ENCODE data around the gene PRRC2A.

The PRRC2A gene

DNA sequence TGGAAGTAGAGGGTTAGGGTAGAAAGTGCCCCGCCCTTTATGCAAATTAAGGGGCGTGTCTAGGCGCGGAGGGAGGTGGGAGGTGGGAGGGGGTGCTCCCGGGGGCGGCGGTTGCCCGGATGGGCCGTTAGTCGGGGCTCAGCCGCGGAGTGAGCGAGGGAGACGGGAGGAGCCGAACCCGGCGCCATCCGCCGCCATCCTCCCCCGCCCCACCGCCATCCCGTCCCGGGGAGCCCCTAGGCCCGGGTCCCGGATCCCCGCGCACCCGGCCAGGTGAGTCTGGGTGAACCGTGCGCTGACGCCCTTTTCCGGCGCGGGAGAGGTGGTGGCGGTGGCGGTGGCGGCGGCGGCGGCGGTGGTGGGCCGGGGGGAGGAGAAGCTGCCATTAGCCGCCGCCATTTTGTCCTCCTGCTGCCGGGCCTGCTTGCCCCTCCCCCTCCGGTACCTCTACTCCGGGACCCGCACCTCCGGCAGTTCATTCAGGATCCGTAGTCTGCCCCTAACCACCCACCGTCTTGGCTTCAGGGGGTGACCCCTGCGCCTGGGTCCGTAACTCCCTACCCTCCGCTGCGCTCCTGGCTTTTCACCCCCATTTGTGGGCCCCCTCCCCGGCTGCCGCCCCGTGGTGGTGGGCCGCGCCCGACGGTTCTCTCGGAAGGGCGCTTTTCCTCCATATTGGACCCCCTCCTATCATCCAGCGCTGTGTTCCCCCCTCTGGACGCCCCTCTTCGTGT lies at the start of gene PRRC2A:
Gene PRRC2A (plus strand): TSS at position 130 of the 734 bp plus-strand sequence. CDS start 2,075 bp downstream, outside the sequence.
- DNase-seq (ENCODE audit: low spot score), result peak; percentile 83

DNA sequence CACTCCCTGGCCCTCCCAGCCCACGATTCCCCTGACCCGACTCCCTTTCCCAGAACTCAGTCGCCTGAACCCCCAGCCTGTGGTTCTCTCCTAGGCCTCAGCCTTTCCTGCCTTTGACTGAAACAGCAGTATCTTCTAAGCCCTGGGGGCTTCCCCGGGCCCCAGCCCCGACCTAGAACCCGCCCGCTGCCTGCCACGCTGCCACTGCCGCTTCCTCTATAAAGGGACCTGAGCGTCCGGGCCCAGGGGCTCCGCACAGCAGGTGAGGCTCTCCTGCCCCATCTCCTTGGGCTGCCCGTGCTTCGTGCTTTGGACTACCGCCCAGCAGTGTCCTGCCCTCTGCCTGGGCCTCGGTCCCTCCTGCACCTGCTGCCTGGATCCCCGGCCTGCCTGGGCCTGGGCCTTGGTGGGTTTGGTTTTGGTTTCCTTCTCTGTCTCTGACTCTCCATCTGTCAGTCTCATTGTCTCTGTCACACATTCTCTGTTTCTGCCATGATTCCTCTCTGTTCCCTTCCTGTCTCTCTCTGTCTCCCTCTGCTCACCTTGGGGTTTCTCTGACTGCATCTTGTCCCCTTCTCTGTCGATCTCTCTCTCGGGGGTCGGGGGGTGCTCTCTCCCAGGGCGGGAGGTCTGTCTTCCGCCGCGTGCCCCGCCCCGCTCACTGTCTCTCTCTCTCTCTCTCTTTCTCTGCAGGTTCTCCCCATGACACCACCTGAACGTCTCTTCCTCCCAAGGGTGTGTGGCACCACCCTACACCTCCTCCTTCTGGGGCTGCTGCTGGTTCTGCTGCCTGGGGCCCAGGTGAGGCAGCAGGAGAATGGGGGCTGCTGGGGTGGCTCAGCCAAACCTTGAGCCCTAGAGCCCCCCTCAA lies 48.2 kb upstream of the PRRC2A start, which contains the start of gene LTA:
Gene LTA (plus strand): TSS at position 249 of the 871 bp plus-strand sequence. CDS start 454 bp downstream, at position 703.
- DNase-seq (ENCODE audit: low spot score), result no peak

DNA sequence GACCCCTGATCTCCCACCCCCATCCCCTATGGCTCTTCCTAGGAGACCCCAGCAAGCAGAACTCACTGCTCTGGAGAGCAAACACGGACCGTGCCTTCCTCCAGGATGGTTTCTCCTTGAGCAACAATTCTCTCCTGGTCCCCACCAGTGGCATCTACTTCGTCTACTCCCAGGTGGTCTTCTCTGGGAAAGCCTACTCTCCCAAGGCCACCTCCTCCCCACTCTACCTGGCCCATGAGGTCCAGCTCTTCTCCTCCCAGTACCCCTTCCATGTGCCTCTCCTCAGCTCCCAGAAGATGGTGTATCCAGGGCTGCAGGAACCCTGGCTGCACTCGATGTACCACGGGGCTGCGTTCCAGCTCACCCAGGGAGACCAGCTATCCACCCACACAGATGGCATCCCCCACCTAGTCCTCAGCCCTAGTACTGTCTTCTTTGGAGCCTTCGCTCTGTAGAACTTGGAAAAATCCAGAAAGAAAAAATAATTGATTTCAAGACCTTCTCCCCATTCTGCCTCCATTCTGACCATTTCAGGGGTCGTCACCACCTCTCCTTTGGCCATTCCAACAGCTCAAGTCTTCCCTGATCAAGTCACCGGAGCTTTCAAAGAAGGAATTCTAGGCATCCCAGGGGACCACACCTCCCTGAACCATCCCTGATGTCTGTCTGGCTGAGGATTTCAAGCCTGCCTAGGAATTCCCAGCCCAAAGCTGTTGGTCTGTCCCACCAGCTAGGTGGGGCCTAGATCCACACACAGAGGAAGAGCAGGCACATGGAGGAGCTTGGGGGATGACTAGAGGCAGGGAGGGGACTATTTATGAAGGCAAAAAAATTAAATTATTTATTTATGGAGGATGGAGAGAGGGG lies 47.0 kb upstream of the PRRC2A start:
- DNase-seq (ENCODE audit: low spot score), result no peak

DNA sequence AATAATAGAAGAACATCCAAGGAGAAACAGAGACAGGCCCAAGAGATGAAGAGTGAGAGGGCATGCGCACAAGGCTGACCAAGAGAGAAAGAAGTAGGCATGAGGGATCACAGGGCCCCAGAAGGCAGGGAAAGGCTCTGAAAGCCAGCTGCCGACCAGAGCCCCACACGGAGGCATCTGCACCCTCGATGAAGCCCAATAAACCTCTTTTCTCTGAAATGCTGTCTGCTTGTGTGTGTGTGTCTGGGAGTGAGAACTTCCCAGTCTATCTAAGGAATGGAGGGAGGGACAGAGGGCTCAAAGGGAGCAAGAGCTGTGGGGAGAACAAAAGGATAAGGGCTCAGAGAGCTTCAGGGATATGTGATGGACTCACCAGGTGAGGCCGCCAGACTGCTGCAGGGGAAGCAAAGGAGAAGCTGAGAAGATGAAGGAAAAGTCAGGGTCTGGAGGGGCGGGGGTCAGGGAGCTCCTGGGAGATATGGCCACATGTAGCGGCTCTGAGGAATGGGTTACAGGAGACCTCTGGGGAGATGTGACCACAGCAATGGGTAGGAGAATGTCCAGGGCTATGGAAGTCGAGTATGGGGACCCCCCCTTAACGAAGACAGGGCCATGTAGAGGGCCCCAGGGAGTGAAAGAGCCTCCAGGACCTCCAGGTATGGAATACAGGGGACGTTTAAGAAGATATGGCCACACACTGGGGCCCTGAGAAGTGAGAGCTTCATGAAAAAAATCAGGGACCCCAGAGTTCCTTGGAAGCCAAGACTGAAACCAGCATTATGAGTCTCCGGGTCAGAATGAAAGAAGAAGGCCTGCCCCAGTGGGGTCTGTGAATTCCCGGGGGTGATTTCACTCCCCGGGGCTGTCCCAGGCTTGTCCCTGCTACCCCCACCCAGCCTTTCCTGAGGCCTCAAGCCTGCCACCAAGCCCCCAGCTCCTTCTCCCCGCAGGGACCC lies 46.1 kb upstream of the PRRC2A start:
- no peak for DNase-seq (ENCODE audit: low spot score)

DNA sequence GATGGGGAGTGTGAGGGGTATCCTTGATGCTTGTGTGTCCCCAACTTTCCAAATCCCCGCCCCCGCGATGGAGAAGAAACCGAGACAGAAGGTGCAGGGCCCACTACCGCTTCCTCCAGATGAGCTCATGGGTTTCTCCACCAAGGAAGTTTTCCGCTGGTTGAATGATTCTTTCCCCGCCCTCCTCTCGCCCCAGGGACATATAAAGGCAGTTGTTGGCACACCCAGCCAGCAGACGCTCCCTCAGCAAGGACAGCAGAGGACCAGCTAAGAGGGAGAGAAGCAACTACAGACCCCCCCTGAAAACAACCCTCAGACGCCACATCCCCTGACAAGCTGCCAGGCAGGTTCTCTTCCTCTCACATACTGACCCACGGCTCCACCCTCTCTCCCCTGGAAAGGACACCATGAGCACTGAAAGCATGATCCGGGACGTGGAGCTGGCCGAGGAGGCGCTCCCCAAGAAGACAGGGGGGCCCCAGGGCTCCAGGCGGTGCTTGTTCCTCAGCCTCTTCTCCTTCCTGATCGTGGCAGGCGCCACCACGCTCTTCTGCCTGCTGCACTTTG lies 45.1 kb upstream of the PRRC2A start, which contains the start of gene TNF:
Gene TNF (plus strand): TSS at position 231 of the 567 bp plus-strand sequence. CDS start 177 bp downstream, at position 408.
- DNase-seq (ENCODE audit: low spot score), result no peak

DNA sequence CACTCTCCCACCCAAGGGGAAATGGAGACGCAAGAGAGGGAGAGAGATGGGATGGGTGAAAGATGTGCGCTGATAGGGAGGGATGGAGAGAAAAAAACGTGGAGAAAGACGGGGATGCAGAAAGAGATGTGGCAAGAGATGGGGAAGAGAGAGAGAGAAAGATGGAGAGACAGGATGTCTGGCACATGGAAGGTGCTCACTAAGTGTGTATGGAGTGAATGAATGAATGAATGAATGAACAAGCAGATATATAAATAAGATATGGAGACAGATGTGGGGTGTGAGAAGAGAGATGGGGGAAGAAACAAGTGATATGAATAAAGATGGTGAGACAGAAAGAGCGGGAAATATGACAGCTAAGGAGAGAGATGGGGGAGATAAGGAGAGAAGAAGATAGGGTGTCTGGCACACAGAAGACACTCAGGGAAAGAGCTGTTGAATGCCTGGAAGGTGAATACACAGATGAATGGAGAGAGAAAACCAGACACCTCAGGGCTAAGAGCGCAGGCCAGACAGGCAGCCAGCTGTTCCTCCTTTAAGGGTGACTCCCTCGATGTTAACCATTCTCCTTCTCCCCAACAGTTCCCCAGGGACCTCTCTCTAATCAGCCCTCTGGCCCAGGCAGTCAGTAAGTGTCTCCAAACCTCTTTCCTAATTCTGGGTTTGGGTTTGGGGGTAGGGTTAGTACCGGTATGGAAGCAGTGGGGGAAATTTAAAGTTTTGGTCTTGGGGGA lies 44.4 kb upstream of the PRRC2A start:
- no peak for DNase-seq (ENCODE audit: low spot score)

DNA sequence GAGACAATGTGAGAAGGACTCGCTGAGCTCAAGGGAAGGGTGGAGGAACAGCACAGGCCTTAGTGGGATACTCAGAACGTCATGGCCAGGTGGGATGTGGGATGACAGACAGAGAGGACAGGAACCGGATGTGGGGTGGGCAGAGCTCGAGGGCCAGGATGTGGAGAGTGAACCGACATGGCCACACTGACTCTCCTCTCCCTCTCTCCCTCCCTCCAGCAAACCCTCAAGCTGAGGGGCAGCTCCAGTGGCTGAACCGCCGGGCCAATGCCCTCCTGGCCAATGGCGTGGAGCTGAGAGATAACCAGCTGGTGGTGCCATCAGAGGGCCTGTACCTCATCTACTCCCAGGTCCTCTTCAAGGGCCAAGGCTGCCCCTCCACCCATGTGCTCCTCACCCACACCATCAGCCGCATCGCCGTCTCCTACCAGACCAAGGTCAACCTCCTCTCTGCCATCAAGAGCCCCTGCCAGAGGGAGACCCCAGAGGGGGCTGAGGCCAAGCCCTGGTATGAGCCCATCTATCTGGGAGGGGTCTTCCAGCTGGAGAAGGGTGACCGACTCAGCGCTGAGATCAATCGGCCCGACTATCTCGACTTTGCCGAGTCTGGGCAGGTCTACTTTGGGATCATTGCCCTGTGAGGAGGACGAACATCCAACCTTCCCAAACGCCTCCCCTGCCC lies 43.5 kb upstream of the PRRC2A start:
- no peak for DNase-seq (ENCODE audit: low spot score)

DNA sequence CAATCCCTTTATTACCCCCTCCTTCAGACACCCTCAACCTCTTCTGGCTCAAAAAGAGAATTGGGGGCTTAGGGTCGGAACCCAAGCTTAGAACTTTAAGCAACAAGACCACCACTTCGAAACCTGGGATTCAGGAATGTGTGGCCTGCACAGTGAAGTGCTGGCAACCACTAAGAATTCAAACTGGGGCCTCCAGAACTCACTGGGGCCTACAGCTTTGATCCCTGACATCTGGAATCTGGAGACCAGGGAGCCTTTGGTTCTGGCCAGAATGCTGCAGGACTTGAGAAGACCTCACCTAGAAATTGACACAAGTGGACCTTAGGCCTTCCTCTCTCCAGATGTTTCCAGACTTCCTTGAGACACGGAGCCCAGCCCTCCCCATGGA lies 42.9 kb upstream of the PRRC2A start:
- no peak for DNase-seq (ENCODE audit: low spot score)

DNA sequence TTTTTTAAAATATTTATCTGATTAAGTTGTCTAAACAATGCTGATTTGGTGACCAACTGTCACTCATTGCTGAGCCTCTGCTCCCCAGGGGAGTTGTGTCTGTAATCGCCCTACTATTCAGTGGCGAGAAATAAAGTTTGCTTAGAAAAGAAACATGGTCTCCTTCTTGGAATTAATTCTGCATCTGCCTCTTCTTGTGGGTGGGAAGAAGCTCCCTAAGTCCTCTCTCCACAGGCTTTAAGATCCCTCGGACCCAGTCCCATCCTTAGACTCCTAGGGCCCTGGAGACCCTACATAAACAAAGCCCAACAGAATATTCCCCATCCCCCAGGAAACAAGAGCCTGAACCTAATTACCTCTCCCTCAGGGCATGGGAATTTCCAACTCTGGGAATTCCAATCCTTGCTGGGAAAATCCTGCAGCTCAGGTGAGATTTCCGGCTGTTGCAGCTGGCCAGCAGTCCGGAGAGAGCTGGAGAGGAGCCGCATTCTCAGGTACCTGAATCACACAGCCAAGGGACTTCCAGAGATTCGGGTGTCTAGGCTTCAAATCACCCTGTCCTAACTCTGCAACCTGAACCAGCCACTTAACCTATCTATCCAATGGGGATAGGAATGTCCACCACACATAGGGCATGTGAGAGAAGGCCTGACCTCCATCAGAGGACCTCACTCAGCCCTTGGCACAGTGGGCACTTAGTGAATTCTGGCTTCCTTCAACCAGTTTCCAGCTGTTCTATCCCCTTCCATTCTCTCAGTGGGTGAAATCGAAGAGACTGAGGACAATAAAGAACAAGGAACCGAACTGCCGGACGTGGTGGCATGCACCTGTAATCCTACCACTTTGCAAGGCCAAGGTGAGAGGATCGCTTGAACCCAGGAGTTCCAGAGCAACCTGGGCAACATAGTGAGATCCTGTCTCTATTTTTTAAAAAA lies 42.1 kb upstream of the PRRC2A start:
- DNase-seq (ENCODE audit: low spot score), result no peak

DNA sequence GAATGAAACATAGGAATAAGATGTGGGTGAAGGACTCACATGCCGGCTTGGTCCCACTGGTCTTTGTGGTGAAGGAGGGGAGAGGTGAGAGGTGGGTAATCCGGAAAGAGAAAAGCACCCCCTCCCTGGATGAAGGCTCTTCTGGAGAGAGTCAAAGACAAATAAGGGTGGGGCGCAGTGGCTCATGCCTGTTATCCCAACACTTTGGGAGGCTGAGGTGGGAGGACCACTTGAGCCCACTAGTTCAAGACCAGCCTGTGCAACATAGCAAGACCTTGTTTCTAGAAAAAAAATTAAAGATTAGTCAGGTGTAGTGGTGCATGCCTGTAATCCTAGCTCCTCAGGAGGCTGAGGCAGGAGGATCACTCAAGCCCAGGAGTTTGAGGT lies 41.4 kb upstream of the PRRC2A start:
- DNase-seq (ENCODE audit: low spot score), result no peak

DNA sequence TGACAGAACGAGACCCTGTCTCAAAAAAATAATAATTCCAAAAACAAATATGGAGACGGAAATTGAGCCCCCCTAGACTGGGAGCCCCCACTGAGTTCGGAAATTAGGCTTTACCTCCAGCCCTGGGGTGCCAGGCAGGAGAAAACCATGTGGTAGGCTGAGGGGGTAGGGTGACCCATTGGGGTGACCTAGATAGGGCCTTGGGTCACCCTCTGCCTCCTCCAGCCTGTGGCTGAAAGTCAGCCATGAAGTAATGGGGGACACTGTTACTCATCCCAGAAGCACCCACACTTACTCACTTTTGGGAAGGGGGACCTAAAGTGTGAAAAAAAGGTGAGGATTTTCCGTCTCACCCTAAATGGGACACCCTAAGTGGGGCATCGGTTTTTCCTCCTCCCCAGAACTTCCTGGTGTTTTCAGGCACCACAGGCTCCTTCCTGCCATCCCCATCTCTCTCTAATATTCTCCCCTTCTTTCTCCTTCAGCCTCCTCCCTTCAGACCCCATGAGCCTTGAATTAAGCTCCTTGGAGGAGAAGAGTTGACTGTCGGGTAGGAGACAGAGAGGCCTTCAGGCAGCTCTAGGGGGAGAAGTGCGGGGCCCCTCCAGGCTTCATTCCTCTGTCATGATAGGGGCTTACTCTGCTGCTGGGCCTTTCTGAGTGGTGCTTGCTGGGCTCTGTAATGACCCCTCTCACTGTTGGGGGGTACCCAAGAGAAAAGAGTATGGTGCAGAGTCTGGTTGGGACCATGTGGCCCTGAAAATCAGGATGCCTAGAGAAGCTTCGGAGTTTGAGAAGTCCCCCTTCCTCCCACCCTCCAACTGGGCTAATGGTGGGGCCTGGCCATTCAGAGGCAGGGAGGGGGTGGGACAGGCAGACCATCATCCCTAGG lies 40.7 kb upstream of the PRRC2A start:
- no peak for DNase-seq (ENCODE audit: low spot score)

DNA sequence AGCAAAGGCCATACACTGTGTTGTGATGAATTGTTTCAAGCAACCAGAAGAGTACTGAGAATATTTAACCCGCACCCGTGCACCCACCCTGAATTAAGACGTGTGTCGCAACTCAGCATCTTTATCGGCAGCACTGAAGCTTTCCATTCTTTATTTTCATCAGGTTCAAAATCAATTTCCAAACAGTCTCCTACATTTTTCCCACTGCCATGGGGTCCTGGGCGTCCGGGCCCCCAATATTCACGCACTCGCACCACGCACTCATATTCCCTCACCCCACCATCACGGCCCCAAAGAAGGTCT lies 40.1 kb upstream of the PRRC2A start:
- no peak for DNase-seq (ENCODE audit: low spot score)

DNA sequence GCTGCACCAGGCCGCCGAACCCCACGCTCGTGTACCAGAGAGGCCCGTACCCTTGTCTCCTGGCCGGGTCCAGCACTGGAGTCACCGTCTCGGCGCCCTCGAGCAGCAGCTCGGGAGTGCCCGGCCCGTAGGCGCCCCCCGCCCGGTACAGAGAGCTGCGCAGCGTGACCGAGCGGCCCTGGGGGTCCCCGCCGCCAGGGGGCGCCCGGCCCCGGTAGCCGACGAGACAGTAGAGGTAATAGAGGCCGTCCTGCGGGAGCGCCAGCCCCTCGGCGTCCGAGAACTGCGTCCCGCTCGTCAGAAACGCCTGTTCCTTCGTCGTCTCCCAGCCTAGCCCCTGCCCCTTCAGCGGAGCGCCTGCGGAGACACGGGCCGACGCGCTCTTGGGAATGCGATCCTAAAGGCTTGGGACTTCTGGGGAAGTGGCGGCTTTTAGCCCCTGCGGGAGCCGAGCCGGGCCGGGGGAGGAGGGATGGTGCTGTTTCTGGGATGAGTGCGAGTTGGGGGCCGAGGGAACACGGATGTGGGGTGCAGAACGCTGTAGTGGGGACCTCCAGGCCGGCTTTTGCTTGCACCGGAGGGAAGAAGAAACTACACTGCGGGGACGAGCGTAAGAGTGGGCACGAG lies 39.6 kb upstream of the PRRC2A start:
- peak; percentile 94 for DNase-seq (ENCODE audit: low spot score)

DNA sequence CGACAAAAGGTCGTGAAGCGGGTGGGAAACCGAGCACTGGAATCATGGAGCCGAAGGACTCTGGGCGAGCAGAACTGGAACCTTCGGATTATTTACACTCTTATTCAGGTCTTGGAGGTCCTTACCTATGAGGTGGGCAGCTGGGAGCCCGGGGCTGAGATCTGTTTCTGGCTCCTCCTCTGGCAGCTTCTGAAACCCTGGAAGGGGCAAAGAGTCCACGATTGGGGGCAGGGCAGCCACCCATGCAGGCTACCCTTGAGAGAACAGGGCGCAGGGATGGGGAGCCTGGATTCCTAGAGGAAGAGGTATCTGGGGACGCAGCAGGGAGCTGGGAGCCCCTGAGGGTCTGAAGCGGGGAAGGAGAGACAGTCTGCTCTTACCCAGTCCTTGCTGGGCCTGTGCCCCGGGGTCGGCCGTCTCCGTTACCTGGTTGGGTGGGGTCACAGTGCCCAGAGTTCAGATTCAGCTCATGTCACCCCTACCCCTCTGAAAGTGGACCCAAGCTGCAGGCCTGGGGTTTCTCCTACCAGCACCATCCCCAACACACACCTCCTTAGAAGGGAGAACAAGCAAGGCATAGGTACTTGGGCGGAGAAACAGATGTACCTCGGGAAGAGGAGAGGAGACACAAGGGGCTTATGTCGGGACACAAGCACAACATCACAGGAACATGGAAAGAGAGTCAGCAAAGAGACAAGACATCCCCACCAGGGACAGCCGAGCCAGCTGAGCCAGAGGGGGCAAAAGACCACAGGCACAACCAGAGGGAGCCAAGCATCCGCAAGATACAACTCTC lies 38.9 kb upstream of the PRRC2A start:
- no peak for DNase-seq (ENCODE audit: low spot score)

DNA sequence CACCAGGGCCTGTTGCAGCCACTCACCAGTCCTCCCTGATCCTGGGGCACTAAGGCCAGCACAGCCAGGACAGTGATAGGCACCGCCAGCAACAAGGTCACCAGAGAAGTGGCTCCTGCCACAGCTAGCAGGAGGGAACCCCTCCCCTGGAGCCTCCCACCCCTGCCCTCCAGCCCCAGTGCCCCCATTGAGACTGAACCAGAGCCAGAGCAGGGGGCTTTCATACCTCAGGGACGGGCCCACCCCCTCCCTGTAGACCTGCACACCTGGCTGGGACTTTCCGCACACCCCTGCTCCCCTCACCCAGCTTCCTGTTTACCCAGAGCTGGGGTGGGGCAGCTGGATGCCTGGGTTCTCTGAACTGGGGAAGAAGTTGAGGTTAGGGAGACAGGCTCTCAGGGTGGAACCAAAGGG lies 38.3 kb upstream of the PRRC2A start, which contains the start of gene LTB:
Gene LTB (minus strand): TSS at position 195 of the 414 bp plus-strand sequence. CDS start 7 bp downstream, at position 188.
- DNase-seq (ENCODE audit: low spot score), result no peak

DNA sequence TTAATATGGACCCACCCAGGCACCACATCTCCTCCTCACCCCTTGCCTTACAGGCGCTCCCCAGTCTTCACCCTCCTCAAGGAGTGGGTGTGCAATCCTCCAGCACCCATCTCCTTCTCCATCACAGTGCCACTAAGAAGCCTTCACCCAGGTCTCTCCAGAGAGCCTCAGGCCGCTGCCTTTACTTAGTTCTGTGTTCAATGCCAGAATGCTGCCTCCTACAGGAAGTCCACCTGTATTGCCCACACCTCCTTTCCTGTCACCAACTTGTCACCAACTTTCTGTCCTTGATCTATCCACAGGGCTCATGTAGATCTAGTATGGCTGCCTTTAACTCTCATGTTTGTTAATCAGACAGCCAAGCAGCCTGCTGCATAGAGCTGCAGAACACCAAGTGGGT lies 35.0 kb upstream of the PRRC2A start:
- DNase-seq (ENCODE audit: low spot score), result no peak

Measured in AG08396 (cell line).